GM23338 (cell line): ENCODE measurements around the gene CBLC. TPM values are rescaled to one million over a fixed set of nuclear protein-coding genes. Genes with fewer than 3 reads are reported as not detected.
A peak's percentile ranks its signal among the peaks of the same experiment; 100 is the strongest.

Source experiments
- ATAC-seq: fragments of 200-7000 bp; cut with Tn5 transposase; 3 replicates; pipeline ENCODE4 v1.9.1; 2020
- DNase-seq: peaks from one replicate; pipeline ENCODE4 v3.0.0-alpha.2; 2015; ENCODE audit warnings: low spot score
- H2AFZ ChIP-seq: fragments of 200-600 bp; sonication (generic); 2 replicates; pipeline ENCODE4 v1.8.0; 2016; ENCODE audit warnings: antibody characterized with exemption, mild to moderate bottlenecking, moderate library complexity
- H3F3A ChIP-seq: fragments of 200-600 bp; sonication (generic); replicated peaks from 2 replicates; pipeline ENCODE4 v1.8.0; 2017; ENCODE audit warnings: antibody characterized with exemption, mixed run types, low read depth
- H3K27ac ChIP-seq: fragments of 200-600 bp; sonication (generic); 2 replicates; pipeline ENCODE4 v1.6.1; 2016; ENCODE audit warnings: low read depth
- H3K27me3 ChIP-seq: fragments of 200-600 bp; sonication (generic); 2 replicates; pipeline ENCODE4 v1.8.0; 2016; ENCODE audit warnings: mild to moderate bottlenecking, mixed run types, moderate library complexity; ENCODE audit not compliant: insufficient read depth
- H3K36me3 ChIP-seq: fragments of 200-600 bp; sonication (generic); 2 replicates; pipeline ENCODE4 v1.8.0; 2016; ENCODE audit warnings: mild to moderate bottlenecking; ENCODE audit not compliant: insufficient read depth
- H3K4me1 ChIP-seq: fragments of 200-600 bp; sonication (generic); 2 replicates; pipeline ENCODE4 v1.8.0; 2016; ENCODE audit warnings: mild to moderate bottlenecking, moderate library complexity; ENCODE audit not compliant: insufficient read depth
- H3K4me2 ChIP-seq: fragments of 200-600 bp; sonication (generic); 2 replicates; pipeline ENCODE4 v1.7.1; 2017; ENCODE audit warnings: mixed run types
- H3K4me3 ChIP-seq: fragments of 200-600 bp; sonication (generic); 2 replicates; pipeline ENCODE4 v1.6.1; 2016; ENCODE audit warnings: mixed run types
- H3K79me2 ChIP-seq: fragments of 200-600 bp; sonication (generic); replicated peaks from 2 replicates; pipeline ENCODE4 v1.8.0; 2017; ENCODE audit warnings: mild to moderate bottlenecking; ENCODE audit not compliant: insufficient read depth
- H3K9me2 ChIP-seq: fragments of 200-600 bp; sonication (generic); 2 replicates; pipeline ENCODE4 v1.8.0; 2017; ENCODE audit not compliant: insufficient read depth
- H4K20me1 ChIP-seq: fragments of 200-600 bp; sonication (generic); replicated peaks from 2 replicates; pipeline ENCODE4 v1.8.0; 2017; ENCODE audit warnings: mild to moderate bottlenecking; ENCODE audit not compliant: insufficient read depth
- H3K27ac Mint-ChIP-seq: 2 replicates; pipeline ENCODE4 v1.8.0; 2020; ENCODE audit warnings: inconsistent platforms, mild to moderate bottlenecking, moderate library complexity, mixed read lengths
- H3K27me3 Mint-ChIP-seq: 3 replicates; pipeline ENCODE4 v1.8.0; 2022; ENCODE audit warnings: low read depth, mild to moderate bottlenecking, moderate library complexity, mixed read lengths, inconsistent platforms; ENCODE audit not compliant: insufficient read depth, poor library complexity
- H3K36me3 Mint-ChIP-seq: 3 replicates; pipeline ENCODE4 v1.8.0; 2021; ENCODE audit warnings: low read depth, mild to moderate bottlenecking, inconsistent platforms, moderate library complexity, mixed read lengths
- H3K4me1 Mint-ChIP-seq: 3 replicates; pipeline ENCODE4 v1.8.0; 2020; ENCODE audit warnings: mild to moderate bottlenecking, inconsistent platforms, mixed read lengths
- H3K4me3 Mint-ChIP-seq: 3 replicates; pipeline ENCODE4 v1.8.0; 2021; ENCODE audit warnings: moderate library complexity, mild to moderate bottlenecking, inconsistent platforms, mixed read lengths
- H3K9me3 Mint-ChIP-seq: 3 replicates; pipeline ENCODE4 v1.8.0; 2020; ENCODE audit warnings: moderate library complexity, mild to moderate bottlenecking, inconsistent platforms, mixed read lengths
- ETS1 ChIP-seq: IDR thresholded peaks from 2 replicates; pipeline ENCODE4 v1.6.1; 2016; ENCODE audit warnings: antibody characterized with exemption
- EZH2phosphoT487 ChIP-seq: fragments of 200-600 bp; sonication (generic); IDR thresholded peaks from one replicate; pipeline ENCODE4 v1.8.1; 2018; ENCODE audit warnings: antibody characterized with exemption; ENCODE audit not compliant: unreplicated experiment
- NANOG ChIP-seq: IDR thresholded peaks from 2 replicates; pipeline ENCODE4 v1.6.1; 2016; ENCODE audit warnings: antibody characterized with exemption, borderline replicate concordance
- POLR2AphosphoS5 ChIP-seq: IDR thresholded peaks from 2 replicates; pipeline ENCODE4 v1.6.1; 2016; ENCODE audit warnings: antibody characterized with exemption, low read depth
- REST ChIP-seq: IDR thresholded peaks from one replicate; pipeline ENCODE4 v1.6.1; 2018; ENCODE audit warnings: antibody characterized with exemption; ENCODE audit not compliant: unreplicated experiment
- STAT1 ChIP-seq: IDR thresholded peaks from one replicate; pipeline ENCODE4 v1.6.1; 2016; ENCODE audit warnings: antibody characterized with exemption; ENCODE audit not compliant: unreplicated experiment
- ZNF331 ChIP-seq: fragments of 250-450 bp; sonication (Bioruptor Pico); IDR thresholded peaks from 2 replicates; pipeline ENCODE4 v1.5.0; 2020; ENCODE audit warnings: low read depth, mild to moderate bottlenecking, moderate library complexity
- polyA plus RNA-seq: library from polyadenylated mRNA; unstranded; fragments of >200 nt; fragmentation: Nextera tagmentation; extraction: Ambion mirVana; gene quantifications from 2 replicates; pipeline ENCODE4 v1.2.1, GENCODE V29; 2016
- total RNA-seq: library from RNA; depleted of rRNA; stranded (reverse); fragments of >200 nt; shearing (Covaris generic); gene quantifications from 2 replicates; pipeline ENCODE4 v1.2.3, GENCODE V29; 2014
- TF ChIP-seq, protein P1 (sequence below), 2 experiments: fragments of 200-600 bp in 1 of 2; sonication (generic) in 1 of 2; conservative IDR thresholded peaks; 2 replicates each; pipeline versions ENCODE4 v1.5.1 to v1.6.1; 2016 to 2017; ENCODE audit warnings: antibody characterized with exemption in 2 of 2, low read depth in 2 of 2, mild to moderate bottlenecking in 2 of 2, moderate library complexity in 1 of 2

The CBLC gene
- total and polyA plus RNA-seq, 2 experiments from 2014 or later = 14.5 to 29.3 TPM

DNA sequence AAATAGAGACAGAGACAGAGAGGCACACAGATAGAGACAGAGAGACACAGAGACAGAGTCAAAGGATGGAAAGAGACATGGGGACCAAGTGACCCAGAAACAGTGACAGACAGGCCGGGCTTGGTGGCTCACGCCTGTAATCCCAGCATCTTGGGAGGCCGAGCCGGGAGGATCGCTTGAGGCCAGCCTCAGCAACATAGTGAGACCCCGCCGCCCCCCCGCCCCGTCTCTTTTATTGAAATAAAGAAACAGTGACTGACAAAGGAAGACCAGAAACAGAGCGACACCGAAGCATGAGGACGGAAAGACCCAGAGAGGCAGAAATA is 67.6 kb downstream of the CBLC start:
- Histone ChIP-seq H3K4me3 (peak overlapping the region; percentile 79), H2AFZ (peak overlapping the region; percentile 97), H3K27ac (peak overlapping the region; percentile 95), H3K4me1 (peaks cover 20% of the 10 kb centered on the region), H3K4me2 (peak overlapping the region; percentile 85), H3K36me3 (no peaks in the 10 kb centered on the region), H3K9me2 (no peaks in the 10 kb centered on the region), H3F3A (peaks cover 22% of the 10 kb centered on the region), H3K27me3 (peaks cover 13% of the 10 kb centered on the region; the same call in 1 of the 2 replicates), H3K79me2 (peaks cover 40% of the 10 kb centered on the region), H4K20me1 (peaks cover 15% of the 10 kb centered on the region)
- TF ChIP-seq STAT1 (no peak), REST (no peak), ETS1 (no peak), ZNF331 (CRISPR knock-in tag) (no peak)
- peaks cover 3% of the 10 kb centered on the region; the same call in 2 of the 3 replicates for H3K9me3 Mint-ChIP-seq
- H3K27me3 Mint-ChIP-seq = peaks cover 31% of the 10 kb centered on the region
- DNase-seq (no peak), ATAC-seq (no peak)
- H3K4me3 Mint-ChIP-seq = peak overlapping the region; percentile 96
- peaks cover 15% of the 10 kb centered on the region; the same call in 2 of the 3 replicates for H3K36me3 Mint-ChIP-seq
- H3K4me1 Mint-ChIP-seq = peaks cover 18% of the 10 kb centered on the region
- peak overlapping the region; percentile 97 for H3K27ac Mint-ChIP-seq

DNA sequence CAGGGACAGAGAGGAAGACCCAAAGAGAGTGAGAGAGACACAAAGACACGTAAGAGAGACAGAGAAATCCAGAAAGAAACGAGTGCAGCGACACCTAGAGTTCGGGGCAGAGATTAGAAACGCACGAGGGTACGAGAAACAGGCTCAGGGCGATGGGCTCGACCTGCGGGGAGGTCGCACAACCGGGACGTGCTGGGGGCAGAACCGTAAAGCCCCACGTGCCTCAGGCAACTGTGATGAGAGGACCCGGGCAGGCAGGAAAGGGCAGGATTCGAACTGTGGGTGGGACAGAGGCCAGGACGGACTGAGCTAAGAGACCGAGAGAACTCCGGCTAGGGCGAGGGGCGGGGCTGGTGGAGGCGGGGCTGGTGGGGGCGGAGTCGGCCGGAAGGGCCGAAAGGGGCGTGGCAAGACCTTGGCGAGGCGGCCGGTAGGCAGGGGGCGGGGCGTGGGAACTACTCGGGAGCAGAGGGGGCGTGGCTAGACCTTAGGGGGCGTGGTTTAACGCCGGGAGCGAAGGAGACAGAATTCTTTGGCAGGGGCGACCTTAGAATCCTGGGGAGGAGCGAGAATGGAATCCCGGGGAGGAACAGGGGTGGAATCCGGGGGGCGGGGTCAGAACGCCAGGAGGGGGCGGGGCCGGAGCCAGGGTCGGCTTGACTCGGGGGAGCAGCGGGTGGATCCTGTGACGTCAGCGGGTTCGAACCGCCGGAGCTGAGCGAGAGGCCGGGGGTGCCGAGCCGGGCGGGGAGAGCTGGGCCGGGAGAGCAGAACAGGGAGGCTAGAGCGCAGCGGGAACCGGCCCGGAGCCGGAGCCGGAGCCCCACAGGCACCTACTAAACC is 68.1 kb downstream of the CBLC start, which contains the start of gene NECTIN2:
NECTIN2 (plus strand) TSS at position 686 of the 843 bp plus-strand sequence. CDS start 229 bp downstream, outside the sequence.
- H3F3A ChIP-seq = peaks cover 22% of the 10 kb centered on the region
- peak within 1 kb of the TSS; percentile 100 for H3K27ac ChIP-seq
- peak within 1 kb of the TSS; percentile 99 for H3K4me3 ChIP-seq
- no peaks in the 10 kb centered on the region for H3K9me2 ChIP-seq
- Mint-ChIP-seq H3K4me1 (peaks cover 21% of the 10 kb centered on the region), H3K27ac (peak within 1 kb of the TSS; percentile 97), H3K9me3 (peaks cover 3% of the 10 kb centered on the region; the same call in 2 of the 3 replicates), H3K36me3 (peaks cover 18% of the 10 kb centered on the region; the same call in 2 of the 3 replicates), H3K4me3 (peak within 1 kb of the TSS; percentile 96), H3K27me3 (peaks cover 29% of the 10 kb centered on the region)
- DNase-seq = peak; percentile 99
- peaks cover 25% of the 10 kb centered on the region for H3K4me1 ChIP-seq
- H4K20me1 ChIP-seq = peaks cover 21% of the 10 kb centered on the region
- peak within 1 kb of the TSS; percentile 100 for H3K4me2 ChIP-seq
- no peaks in the 10 kb centered on the region for H3K36me3 ChIP-seq
- H3K27me3 ChIP-seq = peaks cover 13% of the 10 kb centered on the region; the same call in 1 of the 2 replicates
- H2AFZ ChIP-seq = peak within 1 kb of the TSS; percentile 97
- peaks cover 46% of the 10 kb centered on the region for H3K79me2 ChIP-seq
- ATAC-seq = peak; percentile 26
- TF ChIP-seq POLR2AphosphoS5 = peak; percentile 58
- no peak for TF ChIP-seq NANOG
- TF ChIP-seq EZH2phosphoT487 = no peak
- TF ChIP-seq, protein P1, sequence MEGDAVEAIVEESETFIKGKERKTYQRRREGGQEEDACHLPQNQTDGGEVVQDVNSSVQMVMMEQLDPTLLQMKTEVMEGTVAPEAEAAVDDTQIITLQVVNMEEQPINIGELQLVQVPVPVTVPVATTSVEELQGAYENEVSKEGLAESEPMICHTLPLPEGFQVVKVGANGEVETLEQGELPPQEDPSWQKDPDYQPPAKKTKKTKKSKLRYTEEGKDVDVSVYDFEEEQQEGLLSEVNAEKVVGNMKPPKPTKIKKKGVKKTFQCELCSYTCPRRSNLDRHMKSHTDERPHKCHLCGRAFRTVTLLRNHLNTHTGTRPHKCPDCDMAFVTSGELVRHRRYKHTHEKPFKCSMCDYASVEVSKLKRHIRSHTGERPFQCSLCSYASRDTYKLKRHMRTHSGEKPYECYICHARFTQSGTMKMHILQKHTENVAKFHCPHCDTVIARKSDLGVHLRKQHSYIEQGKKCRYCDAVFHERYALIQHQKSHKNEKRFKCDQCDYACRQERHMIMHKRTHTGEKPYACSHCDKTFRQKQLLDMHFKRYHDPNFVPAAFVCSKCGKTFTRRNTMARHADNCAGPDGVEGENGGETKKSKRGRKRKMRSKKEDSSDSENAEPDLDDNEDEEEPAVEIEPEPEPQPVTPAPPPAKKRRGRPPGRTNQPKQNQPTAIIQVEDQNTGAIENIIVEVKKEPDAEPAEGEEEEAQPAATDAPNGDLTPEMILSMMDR (conservative IDR thresholded peaks at IDR 0.05; ENCODE audit: low read depth in 2 of 2) = peak; percentile 90 to 92
- no peak for TF ChIP-seq ETS1
